Nephron progenitor cell (in vitro differentiated cells): ENCODE measurements around the gene USP7.

ENCODE experiments used
- DNase-seq: peaks from one replicate; pipeline ENCODE4 v3.0.0; 2021
- H3K27ac Mint-ChIP-seq: 2 replicates; pipeline ENCODE4 v1.8.0; 2021; ENCODE audit warnings: mild to moderate bottlenecking, moderate library complexity, mixed read lengths
- H3K27me3 Mint-ChIP-seq: 2 replicates; pipeline ENCODE4 v1.8.0; 2021; ENCODE audit warnings: mild to moderate bottlenecking, low read depth, mixed read lengths; ENCODE audit not compliant: poor library complexity
- H3K36me3 Mint-ChIP-seq: 2 replicates; pipeline ENCODE4 v1.8.0; 2021; ENCODE audit warnings: low read depth, mixed read lengths
- H3K4me1 Mint-ChIP-seq: 2 replicates; pipeline ENCODE4 v1.8.0; 2021; ENCODE audit warnings: mixed read lengths
- H3K4me3 Mint-ChIP-seq: 2 replicates; pipeline ENCODE4 v1.8.0; 2021; ENCODE audit warnings: mild to moderate bottlenecking, moderate library complexity, mixed read lengths
- H3K9me3 Mint-ChIP-seq: 2 replicates; pipeline ENCODE4 v1.8.0; 2021; ENCODE audit warnings: mild to moderate bottlenecking, moderate library complexity, mixed read lengths
- CTCF ChIP-seq: fragments of 200-600 bp; sonication (generic); IDR thresholded peaks from 2 replicates; pipeline ENCODE4 v1.5.0; 2021; ENCODE audit warnings: antibody characterized with exemption

Gene USP7

DNA sequence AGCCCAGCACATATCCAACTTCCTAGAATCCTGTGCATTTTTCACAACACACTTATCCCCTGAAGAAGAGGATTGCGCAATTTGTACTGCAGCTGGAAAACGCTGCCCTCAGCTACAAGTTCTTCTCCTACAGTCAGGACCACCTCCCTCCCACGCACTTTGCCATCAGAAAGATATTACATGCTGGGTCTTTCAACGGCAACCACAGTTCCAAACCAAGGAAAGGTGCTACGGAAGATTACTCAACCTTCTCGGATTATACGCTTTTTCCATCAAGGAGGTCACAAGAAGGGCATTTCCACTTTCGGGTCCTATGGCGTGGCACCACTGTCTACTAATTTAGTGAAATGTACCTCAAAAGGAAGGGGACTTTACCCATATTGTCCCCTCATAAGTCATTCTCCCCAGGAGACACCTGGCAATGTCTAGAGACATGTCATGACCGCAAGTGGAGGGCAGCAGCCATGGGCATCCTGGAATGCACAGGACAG is 35.2 kb downstream of the USP7 start:
- no peaks in the 10 kb centered on the region for H3K27me3 Mint-ChIP-seq
- H3K9me3 Mint-ChIP-seq, result no peaks in the 10 kb centered on the region
- H3K4me3 Mint-ChIP-seq, result no peak overlapping the region
- H3K4me1 Mint-ChIP-seq, result peaks cover 32% of the 10 kb centered on the region
- TF ChIP-seq CTCF, result no peak
- DNase-seq, result no peak
- peaks cover 55% of the 10 kb centered on the region for H3K36me3 Mint-ChIP-seq
- H3K27ac Mint-ChIP-seq, result no peak overlapping the region

DNA sequence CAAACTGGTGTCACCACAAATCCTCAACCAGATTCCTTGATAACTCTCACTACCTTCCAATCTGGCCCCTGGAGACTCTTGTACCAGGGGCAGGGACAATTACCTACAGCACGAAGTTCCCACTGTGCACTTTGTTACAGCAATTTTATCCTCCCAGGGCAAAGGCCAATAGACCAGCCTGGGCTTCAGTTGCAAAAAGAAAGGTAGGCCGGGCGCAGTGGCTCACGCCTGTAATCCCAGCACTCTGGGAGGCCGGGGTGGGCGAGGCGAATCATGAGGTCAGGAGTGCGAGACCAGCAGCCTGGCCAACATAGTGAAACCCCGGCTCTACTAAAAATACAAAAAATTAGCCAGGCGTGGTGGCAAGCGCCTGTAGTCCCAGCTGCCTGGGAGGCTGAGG is 36.9 kb downstream of the USP7 start:
- Mint-ChIP-seq H3K4me3 (no peak overlapping the region), H3K27ac (no peak overlapping the region), H3K9me3 (no peaks in the 10 kb centered on the region), H3K4me1 (peaks cover 29% of the 10 kb centered on the region), H3K27me3 (no peaks in the 10 kb centered on the region), H3K36me3 (peaks cover 54% of the 10 kb centered on the region)
- no peak for DNase-seq
- TF ChIP-seq CTCF, result no peak

- no peaks in the 10 kb centered on the region for H3K27me3 Mint-ChIP-seq
- peaks cover 64% of the 10 kb centered on the region for H3K36me3 Mint-ChIP-seq
- H3K9me3 Mint-ChIP-seq, result no peaks in the 10 kb centered on the region
- no peak overlapping the region for H3K4me3 Mint-ChIP-seq
- peaks cover 25% of the 10 kb centered on the region for H3K4me1 Mint-ChIP-seq
- TF ChIP-seq CTCF, result no peak
- no peak for DNase-seq
- H3K27ac Mint-ChIP-seq, result peak overlapping the region; percentile 36
Measured at GRCh38 chr16:8925455-8925854, 38.3 kb downstream of the USP7 start.

- no peak for DNase-seq
- H3K36me3 Mint-ChIP-seq, result peaks cover 65% of the 10 kb centered on the region
- H3K27me3 Mint-ChIP-seq, result no peaks in the 10 kb centered on the region
- peak overlapping the region; percentile 46 for H3K27ac Mint-ChIP-seq
- TF ChIP-seq CTCF, result no peak
- H3K4me1 Mint-ChIP-seq, result peaks cover 17% of the 10 kb centered on the region
- H3K9me3 Mint-ChIP-seq, result no peaks in the 10 kb centered on the region
- no peak overlapping the region for H3K4me3 Mint-ChIP-seq
Measured at GRCh38 chr16:8924214-8924613, 39.5 kb downstream of the USP7 start.

GRCh38 chr16:8923199-8923598 is 40.5 kb downstream of the USP7 start:
- Mint-ChIP-seq H3K4me3 (no peak overlapping the region), H3K36me3 (peaks cover 65% of the 10 kb centered on the region), H3K27me3 (no peaks in the 10 kb centered on the region), H3K27ac (no peak overlapping the region), H3K4me1 (peaks cover 7% of the 10 kb centered on the region), H3K9me3 (no peaks in the 10 kb centered on the region)
- TF ChIP-seq CTCF, result no peak
- no peak for DNase-seq

GRCh38 chr16:8921347-8921984 is 42.2 kb downstream of the USP7 start:
- Mint-ChIP-seq H3K9me3 (no peaks in the 10 kb centered on the region), H3K4me1 (peaks cover 4% of the 10 kb centered on the region), H3K4me3 (no peak overlapping the region), H3K27ac (no peak overlapping the region), H3K36me3 (peaks cover 65% of the 10 kb centered on the region), H3K27me3 (no peaks in the 10 kb centered on the region)
- no peak for DNase-seq
- no peak for TF ChIP-seq CTCF
